Right cardiac atrium (tissue), 5 donors: ENCODE results near the gene HAPLN2. TPM values are rescaled to one million over a fixed set of nuclear protein-coding genes. Genes with fewer than 3 reads are reported as not detected.
A peak's percentile ranks its signal among the peaks of the same experiment; 100 is the strongest.

ENCODE experiments used
- ATAC-seq, 2 donors: fragments of 200-7000 bp; cut with Tn5 transposase; one replicate each; pipeline versions ENCODE4 v1.8.0 to v1.9.1; 2020; ENCODE audit warnings: moderate library complexity in 2 of 2, mild to moderate bottlenecking in 1 of 2
- DNase-seq, 3 donors: peaks; one replicate each; pipeline ENCODE4 v3.0.0-alpha.2; 2020
- H3K27ac ChIP-seq: one replicate; pipeline ENCODE4 v1.5.1; 2013; ENCODE audit warnings: mild to moderate bottlenecking, low read length, control low read depth, moderate library complexity
- H3K27me3 ChIP-seq: one replicate; pipeline ENCODE4 v1.6.1; 2013; ENCODE audit not compliant: control insufficient read depth, insufficient read depth
- H3K4me1 ChIP-seq: one replicate; pipeline ENCODE4 v1.6.1; 2013; ENCODE audit warnings: low read length; ENCODE audit not compliant: control insufficient read depth, insufficient read depth
- H3K4me3 ChIP-seq: one replicate; pipeline ENCODE4 v1.5.1; 2013; ENCODE audit warnings: low read length, control low read depth
- H3K9me3 ChIP-seq: one replicate; pipeline ENCODE4 v1.6.1; 2013; ENCODE audit warnings: low read length; ENCODE audit not compliant: control insufficient read depth
- WGBS: extraction: QIAGEN DNeasy Blood & Tissue Kit; methylation state at CpG from one replicate; pipeline ENCODE4 v1.1.7; 2013; 5-methylcytosine and 5-hydroxymethylcytosine counted together
- intact Hi-C, 4 donors: fragments of 100-400 bp; cut with DNase I; formaldehyde crosslinking; loops; one replicate each; pipeline versions ENCODE4 v1.11.0 to v1.14.0; 2022 to 2023
- polyA plus RNA-seq: library from polyadenylated mRNA; stranded (reverse); fragments of 200-250 nt; gene quantifications from one replicate; pipeline ENCODE4 v1.2.3, GENCODE V29; 2013
- total RNA-seq, 4 donors: library from RNA; stranded (reverse); fragmentation: NEBNext Ultra II Directional; extraction: Animal tissue kit (Norgen Biotek cat#: 25700); gene quantifications; one replicate each; pipeline ENCODE4 v1.2.1, GENCODE V29; 2021
- donor health status: healthy with polysubstance abuse.
- donor health status: DM: no; HTN: yes; CAD: no.
- donor health status: DM: no; HTN: no; CAD: no.
- donor health status: DM: no; HTN: yes; CAD: no; lungs with severe emphysema.
- donor health status: DM: yes; HTN: yes; CAD: no.

The HAPLN2 gene
- total and polyA plus RNA-seq, 5 donors: 0.53 to 2.0 (median 1.1) TPM

DNA sequence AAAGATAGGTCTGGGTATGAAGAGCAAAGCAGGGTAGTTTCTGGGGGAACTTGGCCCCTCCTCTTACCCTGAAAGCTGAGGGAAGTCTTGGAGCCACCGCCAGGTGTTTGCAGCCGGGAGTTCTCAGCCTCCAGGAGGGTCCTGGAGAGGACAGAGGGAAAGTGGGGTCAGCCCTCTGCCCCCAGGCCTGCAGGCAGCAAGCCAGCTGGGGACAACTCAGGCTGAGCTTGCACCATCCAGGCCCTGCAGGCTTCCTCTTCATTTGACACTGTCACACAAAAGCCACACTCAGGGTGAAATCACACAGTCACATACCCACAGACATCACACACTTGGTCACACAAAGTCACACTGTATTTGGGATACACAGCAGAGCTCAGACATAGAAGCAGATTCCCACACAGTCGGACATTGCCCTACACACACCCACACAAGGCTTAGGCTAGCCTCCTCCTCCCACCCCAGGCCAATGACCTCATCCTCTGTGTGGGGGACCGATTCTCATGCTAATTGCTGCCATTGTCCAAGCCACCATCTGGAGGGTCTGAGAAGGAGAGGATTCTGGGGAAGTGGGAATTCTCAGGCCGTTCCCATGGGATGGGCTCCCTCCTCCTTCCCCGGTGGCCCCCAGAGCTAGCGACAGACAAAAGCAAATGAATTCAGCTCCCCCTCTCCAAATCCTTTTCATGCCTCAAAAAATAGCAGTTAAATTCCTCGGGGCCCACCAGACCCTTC, 54.3 kb downstream of the HAPLN2 start:
- Histone ChIP-seq H3K4me1 (peaks cover 27% of the 10 kb centered on the region), H3K27me3 (no peaks in the 10 kb centered on the region), H3K4me3 (peak overlapping the region; percentile 66), H3K27ac (peak overlapping the region; percentile 84), H3K9me3 (no peaks in the 10 kb centered on the region)
- intact Hi-C loops: no loop called here
- peak in 1 of 3 donors; percentile 44 for DNase-seq
- 33% methylated on average over 8 of the region's 8 CpGs for WGBS
- no peak for ATAC-seq

Other genes starting within 250 kb of the HAPLN2 start
- 10 to 100 TPM; 81.5 to 99.2 (median 89.6) TPM for gene MEF2D, start 118.6 kb upstream of the HAPLN2 start, total RNA-seq
- 53.0 TPM for gene MEF2D, start 118.6 kb upstream of the HAPLN2 start, polyA plus RNA-seq
- under 1 TPM; 0.06 to 0.86 (median 0.55) TPM for gene IQGAP3, start 46.9 kb upstream of the HAPLN2 start, total RNA-seq
- gene IQGAP3, start 46.9 kb upstream of the HAPLN2 start, polyA plus RNA-seq: 0.09 TPM
- not detected for gene TTC24, start 39.7 kb upstream of the HAPLN2 start, total RNA-seq
- not detected for gene TTC24, start 39.7 kb upstream of the HAPLN2 start, polyA plus RNA-seq
- 100 to 1,000 TPM in 1 of 4 donors, 10 to 100 TPM in 3; 95.0 to 111 (median 98.9) TPM for gene NAXE, start 27.6 kb upstream of the HAPLN2 start, total RNA-seq
- gene NAXE, start 27.6 kb upstream of the HAPLN2 start, polyA plus RNA-seq: 131 TPM
- 10 to 100 TPM; 13.4 to 21.6 (median 14.5) TPM for gene GPATCH4, start 17.9 kb upstream of the HAPLN2 start, total RNA-seq
- gene GPATCH4, start 17.9 kb upstream of the HAPLN2 start, polyA plus RNA-seq: 14.7 TPM
- under 1 TPM in 2 of 4 donors, not detected in 2; 0.23 to 0.29 TPM for gene BCAN, start 22.7 kb downstream of the HAPLN2 start, total RNA-seq
- 0.20 TPM for gene BCAN, start 22.7 kb downstream of the HAPLN2 start, polyA plus RNA-seq
- 100 to 1,000 TPM; 146 to 282 (median 170) TPM for gene NES, start 58.0 kb downstream of the HAPLN2 start, total RNA-seq
- 257 TPM for gene NES, start 58.0 kb downstream of the HAPLN2 start, polyA plus RNA-seq
- 1 to 10 TPM in 1 of 4 donors, under 1 TPM in 3; 0.71 to 1.6 (median 0.75) TPM for gene CRABP2, start 86.2 kb downstream of the HAPLN2 start, total RNA-seq
- 1.3 TPM for gene CRABP2, start 86.2 kb downstream of the HAPLN2 start, polyA plus RNA-seq
- gene METTL25B, start 109.1 kb downstream of the HAPLN2 start, total RNA-seq: 10 to 100 TPM; 14.4 to 19.7 (median 17.3) TPM
- gene METTL25B, start 109.1 kb downstream of the HAPLN2 start, polyA plus RNA-seq: 18.8 TPM
- 10 to 100 TPM; 13.0 to 23.0 (median 13.9) TPM for gene ISG20L2, start 109.4 kb downstream of the HAPLN2 start, total RNA-seq
- gene ISG20L2, start 109.4 kb downstream of the HAPLN2 start, polyA plus RNA-seq: 9.2 TPM
- 10 to 100 TPM; 63.4 to 88.5 (median 74.9) TPM for gene MRPL24, start 121.7 kb downstream of the HAPLN2 start, total RNA-seq
- 145 TPM for gene MRPL24, start 121.7 kb downstream of the HAPLN2 start, polyA plus RNA-seq
- gene HDGF, start 132.3 kb downstream of the HAPLN2 start, total RNA-seq: 100 to 1,000 TPM; 148 to 171 (median 162) TPM
- gene HDGF, start 132.3 kb downstream of the HAPLN2 start, polyA plus RNA-seq: 124 TPM
- gene PRCC, start 148.1 kb downstream of the HAPLN2 start, total RNA-seq: 10 to 100 TPM; 36.3 to 47.1 (median 44.1) TPM
- gene PRCC, start 148.1 kb downstream of the HAPLN2 start, polyA plus RNA-seq: 36.0 TPM
- 1 to 10 TPM in 3 of 4 donors, under 1 TPM in 1; 0.93 to 6.3 (median 2.2) TPM for gene SH2D2A, start 197.4 kb downstream of the HAPLN2 start, total RNA-seq
- 2.0 TPM for gene SH2D2A, start 197.4 kb downstream of the HAPLN2 start, polyA plus RNA-seq
- gene INSRR, start 239.7 kb downstream of the HAPLN2 start, total RNA-seq: under 1 TPM; 0.03 to 0.06 (median 0.06) TPM
- 0.07 TPM for gene INSRR, start 239.7 kb downstream of the HAPLN2 start, polyA plus RNA-seq
- 1 to 10 TPM; 1.3 to 4.2 (median 1.5) TPM for gene NTRK1, start 241.4 kb downstream of the HAPLN2 start, total RNA-seq
- gene NTRK1, start 241.4 kb downstream of the HAPLN2 start, polyA plus RNA-seq: 1.1 TPM